ENCODE measurements around the gene TMEM238L.

GRCh38 chr17:10827898-10828552, 24.1 kb upstream of the TMEM238L start:
- TF ChIP-seq GATA2 (IDR thresholded peaks at IDR 0.05; ENCODE audit: low read depth, low read length) (no peak), GATA3 (IDR thresholded peaks at IDR 0.05; ENCODE audit: low read depth, low read length) (no peak)
